Measurements from ENCODE around the gene PDE2A. TPM values are rescaled to one million over a fixed set of nuclear protein-coding genes. Genes with fewer than 3 reads are reported as not detected.

The PDE2A gene
- polyA plus RNA-seq, 2 of the 4 experiments (the other 2 are of a cell fraction), result 0.62 to 1.5 TPM

DNA sequence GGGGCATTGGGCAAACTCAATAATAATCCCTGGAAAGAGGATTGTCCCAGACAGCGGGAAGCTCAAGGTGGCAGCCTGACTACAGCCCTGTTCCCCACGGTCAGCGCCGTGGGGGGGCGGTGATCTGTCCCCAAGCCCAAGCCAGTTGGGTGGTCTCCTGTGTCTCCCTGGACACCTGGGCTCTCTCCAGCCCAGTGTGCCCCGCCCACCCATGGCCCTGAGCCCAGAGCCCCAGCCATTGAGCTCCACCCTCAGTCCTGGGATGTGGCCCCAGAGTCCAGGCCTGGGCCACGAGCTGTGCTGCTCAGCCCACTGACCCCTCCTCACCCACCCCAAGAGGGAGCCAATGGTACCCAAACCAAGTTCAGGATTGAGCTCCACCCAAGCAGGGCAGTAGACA lies 27.9 kb upstream of the PDE2A start (continued):
- no peak for TF ChIP-seq SMC3 (IDR thresholded peaks at IDR 0.05)
- TF ChIP-seq ATOH8 (CRISPR knock-in tag; IDR thresholded peaks at IDR 0.05; ENCODE audit: low read depth), result no peak
- TF ChIP-seq, protein P1, sequence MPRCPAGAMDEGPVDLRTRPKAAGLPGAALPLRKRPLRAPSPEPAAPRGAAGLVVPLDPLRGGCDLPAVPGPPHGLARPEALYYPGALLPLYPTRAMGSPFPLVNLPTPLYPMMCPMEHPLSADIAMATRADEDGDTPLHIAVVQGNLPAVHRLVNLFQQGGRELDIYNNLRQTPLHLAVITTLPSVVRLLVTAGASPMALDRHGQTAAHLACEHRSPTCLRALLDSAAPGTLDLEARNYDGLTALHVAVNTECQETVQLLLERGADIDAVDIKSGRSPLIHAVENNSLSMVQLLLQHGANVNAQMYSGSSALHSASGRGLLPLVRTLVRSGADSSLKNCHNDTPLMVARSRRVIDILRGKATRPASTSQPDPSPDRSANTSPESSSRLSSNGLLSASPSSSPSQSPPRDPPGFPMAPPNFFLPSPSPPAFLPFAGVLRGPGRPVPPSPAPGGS (IDR thresholded peaks at IDR 0.05), result no peak
- TF ChIP-seq GATA3 (IDR thresholded peaks at IDR 0.05; ENCODE audit: borderline replicate concordance), result no peak
- TF ChIP-seq BHLHE40 (IDR thresholded peaks at IDR 0.05; ENCODE audit: low read depth, low read length), result no peak
- no peak for TF ChIP-seq RARB (CRISPR knock-in tag; IDR thresholded peaks at IDR 0.05)

GRCh38 chr11:72701466-72701865 lies 27.2 kb upstream of the PDE2A start:
- FAIRE-seq, result no peak
- POLR2A ChIA-PET, result no interaction called here
- Histone ChIP-seq H3K4me2 (no peak overlapping the region), H3K4me3 (no peak overlapping the region), H3K27ac (no peak overlapping the region), H3K9me3 (no peaks in the 10 kb centered on the region), H3K4me1 (peaks cover 7% of the 10 kb centered on the region; the same call in 2 of the 3 replicates)
- WGBS (ENCODE audit: missing lambda C conversion rate), result 93% methylated on average over 10 of the region's 10 CpGs
- no peak for TF ChIP-seq HOXB13 (CRISPR knock-in tag; IDR thresholded peaks at IDR 0.05; ENCODE audit: low read depth)
- no peak for TF ChIP-seq RFX5 (IDR thresholded peaks at IDR 0.05)
- TF ChIP-seq POLR2A (IDR thresholded peaks at IDR 0.05; ENCODE audit: low read length), result no peak
- TF ChIP-seq, protein P2, sequence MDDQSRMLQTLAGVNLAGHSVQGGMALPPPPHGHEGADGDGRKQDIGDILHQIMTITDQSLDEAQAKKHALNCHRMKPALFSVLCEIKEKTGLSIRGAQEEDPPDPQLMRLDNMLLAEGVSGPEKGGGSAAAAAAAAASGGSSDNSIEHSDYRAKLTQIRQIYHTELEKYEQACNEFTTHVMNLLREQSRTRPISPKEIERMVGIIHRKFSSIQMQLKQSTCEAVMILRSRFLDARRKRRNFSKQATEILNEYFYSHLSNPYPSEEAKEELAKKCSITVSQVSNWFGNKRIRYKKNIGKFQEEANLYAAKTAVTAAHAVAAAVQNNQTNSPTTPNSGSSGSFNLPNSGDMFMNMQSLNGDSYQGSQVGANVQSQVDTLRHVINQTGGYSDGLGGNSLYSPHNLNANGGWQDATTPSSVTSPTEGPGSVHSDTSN (IDR thresholded peaks at IDR 0.05), result no peak
- no peak for TF ChIP-seq SREBF2 (IDR thresholded peaks at IDR 0.05)
- no peak for TF ChIP-seq CHD2 (IDR thresholded peaks at IDR 0.05; ENCODE audit: low read length, partially characterized antibody)
- TF ChIP-seq EHMT2 (IDR thresholded peaks at IDR 0.05; ENCODE audit: low read depth), result no peak
- no peak for TF ChIP-seq MAX (IDR thresholded peaks at IDR 0.05)
- no peak for TF ChIP-seq POLR2AphosphoS2 (conservative IDR thresholded peaks at IDR 0.05; ENCODE audit: low read length)
- no peak for TF ChIP-seq HEYL (CRISPR knock-in tag; IDR thresholded peaks at IDR 0.05)
- no peak for TF ChIP-seq CBX2 (IDR thresholded peaks at IDR 0.05; ENCODE audit: borderline replicate concordance, low read depth)
- no peak for TF ChIP-seq BHLHE40 (IDR thresholded peaks at IDR 0.05; ENCODE audit: low read depth, low read length)
- no peak for TF ChIP-seq GATA3 (IDR thresholded peaks at IDR 0.05; ENCODE audit: borderline replicate concordance)
- no peak for TF ChIP-seq JUN (IDR thresholded peaks at IDR 0.05)
- no peak for ATAC-seq
- CTCF ChIA-PET, result interaction anchor here (1.4 to 4.3 kb wide), 3 partner anchors 17 to 230 kb away, joined by 6 to 40 read pairs (median 8); no protein-coding TSS in a partner anchor
- no peak for DNase-seq (ENCODE audit: low read depth in 1 of 2, low spot score in 1 of 2)

- no peak overlapping the region for H3K27ac ChIP-seq
- H3K4me1 ChIP-seq, result peaks cover 7% of the 10 kb centered on the region; the same call in 2 of the 3 replicates
- no peak overlapping the region for H3K4me3 ChIP-seq
- peak in 1 of 2 experiments; percentile 34; a peak in 1 of 6 replicates for ATAC-seq
- FAIRE-seq, result no peak
- TF ChIP-seq MYC (IDR thresholded peaks at IDR 0.05; ENCODE audit: borderline replicate concordance, low read length) (no peak), BHLHE40 (IDR thresholded peaks at IDR 0.05; ENCODE audit: low read depth, low read length) (no peak), MAFK (IDR thresholded peaks at IDR 0.05; ENCODE audit: partially characterized antibody) (peak; percentile 26), FOSL2 (IDR thresholded peaks at IDR 0.05) (no peak), FOSL2 (CRISPR knock-in tag; IDR thresholded peaks at IDR 0.05) (0 out of 2 replicates have a peak, but pooled peaks have one; percentile 5)
- CTCF ChIA-PET, result interaction anchor here (1.3 to 4.3 kb wide), 4 partner anchors 16 to 113 kb away, joined by 3 to 40 read pairs (median 6); no protein-coding TSS in a partner anchor
- WGBS (ENCODE audit: missing lambda C conversion rate), result 56% methylated on average over 3 of the region's 3 CpGs
- H3K9me3 ChIP-seq, result no peaks in the 10 kb centered on the region
- H3K4me2 ChIP-seq, result no peak overlapping the region
- POLR2A ChIA-PET, result no interaction called here
- no peak for DNase-seq (ENCODE audit: low read depth in 1 of 2, low spot score in 1 of 2)
Observed at GRCh38 chr11:72700146-72700545, 25.9 kb upstream of the PDE2A start.

Measured in A549 (cell line).